NCI-H82 (cell line): Measurements from ENCODE around the gene PCDHA3.
"Not testable (repeated sequence)": the region's sequence is repeated elsewhere in the genome, so short reads cannot be mapped to it uniquely, and the experiment has no call there.

ENCODE experiments used
- DNase-seq: peaks from one replicate; lab custom pipeline; 2025; lab: John Stamatoyannopoulos, UW

PCDHA3 gene

DNA sequence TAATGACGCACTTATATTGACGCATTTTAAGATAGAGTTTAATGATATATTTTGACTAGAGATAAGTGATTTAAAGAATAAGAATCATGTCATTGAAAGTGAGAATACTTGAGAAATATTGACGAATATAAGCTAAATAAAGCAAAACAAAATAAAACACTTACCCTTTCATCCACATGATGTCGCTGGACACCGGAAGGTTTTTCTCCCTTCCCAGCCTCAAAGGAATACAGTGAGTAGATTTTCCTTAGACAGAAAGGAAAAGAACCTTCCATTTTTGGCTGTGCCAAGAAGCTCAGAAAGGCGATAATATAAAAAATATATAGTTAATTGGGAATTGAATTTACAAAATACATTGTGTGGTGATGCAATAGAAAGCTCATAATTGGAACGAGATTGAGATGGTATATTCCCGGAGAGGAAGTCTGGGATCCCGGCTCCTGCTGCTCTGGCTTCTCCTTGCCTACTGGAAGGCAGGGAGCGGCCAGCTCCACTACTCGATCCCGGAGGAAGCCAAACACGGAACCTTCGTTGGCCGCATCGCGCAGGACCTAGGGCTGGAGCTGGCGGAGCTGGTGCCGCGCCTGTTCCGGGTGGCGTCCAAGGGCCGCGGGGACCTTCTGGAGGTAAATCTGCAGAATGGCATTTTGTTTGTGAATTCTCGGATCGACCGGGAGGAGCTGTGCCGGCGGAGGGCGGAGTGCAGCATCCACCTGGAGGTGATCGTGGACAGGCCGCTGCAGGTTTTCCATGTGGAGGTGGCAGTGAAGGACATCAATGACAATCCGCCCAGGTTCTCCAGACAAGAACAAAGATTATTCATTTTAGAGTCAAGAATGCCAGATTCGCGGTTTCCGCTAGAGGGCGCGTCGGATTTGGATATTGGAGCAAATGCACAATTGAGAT is 20.8 kb downstream of the PCDHA3 start, which contains the start of gene PCDHA5:
TSS of gene PCDHA5 (plus strand) at position 239 of the 906 bp plus-strand sequence.
- no peak for DNase-seq

GRCh38 chr5:140822281-140822629 is 21.4 kb downstream of the PCDHA3 start:
- DNase-seq, result no peak

GRCh38 chr5:140822969-140823368 is 22.1 kb downstream of the PCDHA3 start:
- not testable (repeated sequence) for DNase-seq

GRCh38 chr5:140823475-140823874 is 22.6 kb downstream of the PCDHA3 start:
- DNase-seq, result no peak

DNA sequence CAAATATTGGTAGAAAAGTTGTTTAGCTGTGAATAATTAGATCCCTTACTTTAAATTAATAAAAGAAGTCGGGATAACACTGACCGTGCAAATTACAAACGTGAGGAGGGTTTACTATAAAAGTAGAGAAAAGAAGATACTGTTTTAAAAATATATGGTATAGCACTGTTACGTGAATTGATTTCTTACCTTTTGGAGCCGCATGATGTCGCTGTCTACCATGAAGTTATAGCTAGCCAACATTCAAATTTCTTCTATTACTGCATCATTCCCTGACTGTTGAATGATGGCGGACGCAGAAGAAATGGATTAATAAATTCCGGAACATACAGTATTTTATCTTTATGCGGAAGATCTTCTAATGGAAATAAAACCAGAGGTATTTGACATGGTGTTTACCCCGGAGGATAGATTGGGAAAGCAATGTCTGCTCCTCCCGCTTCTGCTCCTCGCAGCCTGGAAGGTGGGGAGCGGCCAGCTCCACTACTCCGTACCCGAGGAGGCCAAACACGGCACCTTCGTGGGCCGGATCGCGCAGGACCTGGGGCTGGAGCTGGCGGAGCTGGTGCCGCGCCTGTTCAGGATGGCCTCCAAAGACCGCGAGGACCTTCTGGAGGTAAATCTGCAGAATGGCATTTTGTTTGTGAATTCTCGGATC is 27.0 kb downstream of the PCDHA3 start, which contains the start of gene PCDHA6:
TSS of gene PCDHA6 (plus strand) at position 257 of the 658 bp plus-strand sequence. CDS start at position 389, 132 bp downstream.
- no peak for DNase-seq

DNA sequence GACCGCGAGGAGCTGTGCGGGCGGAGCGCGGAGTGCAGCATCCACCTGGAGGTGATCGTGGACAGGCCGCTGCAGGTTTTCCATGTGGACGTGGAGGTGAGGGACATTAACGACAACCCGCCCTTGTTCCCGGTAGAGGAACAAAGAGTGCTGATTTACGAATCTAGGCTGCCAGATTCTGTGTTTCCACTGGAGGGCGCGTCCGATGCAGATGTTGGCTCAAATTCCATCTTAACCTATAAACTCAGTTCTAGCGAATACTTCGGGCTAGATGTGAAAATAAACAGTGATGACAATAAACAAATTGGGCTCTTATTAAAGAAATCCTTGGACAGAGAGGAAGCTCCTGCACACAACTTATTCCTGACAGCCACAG is 27.5 kb downstream of the PCDHA3 start:
- DNase-seq, result no peak

DNA sequence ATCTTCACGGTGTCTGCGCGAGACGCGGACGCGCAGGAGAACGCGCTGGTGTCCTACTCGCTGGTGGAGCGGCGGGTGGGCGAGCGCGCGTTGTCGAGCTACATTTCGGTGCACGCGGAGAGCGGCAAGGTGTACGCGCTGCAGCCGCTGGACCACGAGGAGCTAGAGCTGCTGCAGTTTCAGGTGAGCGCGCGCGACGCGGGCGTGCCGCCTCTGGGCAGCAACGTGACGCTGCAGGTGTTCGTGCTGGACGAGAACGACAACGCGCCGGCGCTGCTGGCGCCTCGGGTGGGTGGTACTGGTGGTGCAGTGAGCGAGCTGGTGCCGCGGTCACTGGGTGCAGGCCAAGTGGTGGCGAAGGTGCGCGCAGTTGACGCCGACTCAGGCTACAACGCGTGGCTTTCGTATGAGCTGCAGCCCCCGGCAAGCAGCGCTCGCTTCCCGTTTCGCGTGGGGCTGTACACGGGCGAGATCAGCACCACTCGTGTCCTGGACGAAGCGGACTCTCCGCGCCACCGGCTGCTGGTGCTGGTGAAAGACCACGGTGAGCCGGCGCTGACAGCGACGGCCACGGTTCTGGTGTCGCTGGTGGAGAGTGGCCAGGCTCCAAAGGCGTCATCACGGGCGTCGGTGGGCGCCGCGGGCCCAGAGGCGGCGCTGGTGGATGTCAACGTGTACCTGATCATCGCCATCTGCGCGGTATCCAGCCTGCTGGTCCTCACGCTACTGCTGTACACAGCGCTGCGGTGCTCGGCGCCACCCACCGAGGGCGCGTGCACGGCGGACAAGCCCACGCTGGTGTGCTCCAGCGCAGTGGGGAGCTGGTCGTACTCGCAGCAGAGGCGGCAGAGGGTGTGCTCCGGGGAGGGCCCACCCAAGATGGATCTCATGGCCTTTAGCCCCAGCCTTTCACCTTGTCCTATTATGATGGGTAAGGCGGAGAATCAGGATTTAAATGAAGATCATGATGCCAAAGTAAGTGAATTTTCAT is 28.9 kb downstream of the PCDHA3 start:
- not testable (repeated sequence) for DNase-seq

DNA sequence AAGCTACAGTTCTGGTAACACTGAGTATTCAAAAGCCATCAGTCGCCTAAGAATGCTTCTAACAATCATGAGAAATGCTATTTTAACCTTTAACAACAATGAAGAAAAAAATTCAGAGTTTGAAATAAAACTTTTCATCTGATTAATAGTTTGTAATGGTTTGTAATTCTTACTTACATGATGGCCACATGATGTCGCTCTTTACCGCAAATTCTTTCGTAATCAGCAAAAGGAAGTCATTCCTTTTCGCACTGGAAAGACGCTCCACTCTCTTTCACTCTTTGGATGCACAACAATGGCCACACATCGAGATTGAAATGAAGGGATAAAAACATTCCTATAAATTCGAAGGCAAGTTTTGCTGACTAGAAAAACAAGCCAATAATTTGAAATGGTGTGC is 33.1 kb downstream of the PCDHA3 start, which contains the start of gene PCDHA7:
TSS of gene PCDHA7 (plus strand) at position 277 of the 400 bp plus-strand sequence. CDS start at position 392, 115 bp downstream.
- DNase-seq, result peak; percentile 1

- not testable (repeated sequence) for DNase-seq
Measured at GRCh38 chr5:140834439-140835008, 33.7 kb downstream of the PCDHA3 start.

DNA sequence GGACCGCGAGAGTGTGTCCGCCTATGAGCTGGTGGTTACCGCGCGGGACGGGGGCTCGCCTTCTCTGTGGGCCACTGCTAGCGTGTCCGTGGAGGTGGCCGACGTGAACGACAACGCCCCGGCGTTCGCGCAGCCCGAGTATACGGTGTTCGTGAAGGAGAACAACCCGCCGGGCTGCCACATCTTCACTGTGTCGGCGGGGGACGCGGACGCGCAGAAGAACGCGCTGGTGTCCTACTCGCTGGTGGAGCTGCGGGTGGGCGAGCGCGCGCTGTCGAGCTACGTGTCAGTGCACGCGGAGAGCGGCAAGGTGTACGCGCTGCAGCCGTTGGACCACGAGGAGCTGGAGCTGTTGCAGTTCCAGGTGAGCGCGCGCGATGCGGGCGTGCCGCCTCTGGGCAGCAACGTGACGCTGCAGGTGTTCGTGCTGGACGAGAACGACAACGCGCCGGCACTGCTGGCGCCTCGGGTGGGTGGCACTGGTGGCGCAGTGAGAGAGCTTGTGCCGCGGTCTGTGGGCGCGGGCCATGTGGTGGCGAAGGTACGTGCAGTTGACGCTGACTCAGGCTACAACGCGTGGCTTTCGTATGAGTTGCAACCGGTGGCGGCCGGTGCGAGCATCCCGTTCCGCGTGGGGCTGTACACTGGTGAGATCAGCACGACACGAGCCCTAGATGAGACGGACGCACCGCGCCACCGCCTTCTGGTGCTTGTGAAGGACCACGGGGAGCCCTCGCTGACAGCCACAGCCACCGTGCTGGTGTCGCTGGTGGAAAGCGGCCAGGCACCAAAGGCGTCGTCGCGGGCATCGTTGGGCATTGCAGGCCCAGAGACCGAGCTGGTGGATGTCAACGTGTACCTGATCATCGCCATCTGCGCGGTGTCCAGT is 35.0 kb downstream of the PCDHA3 start:
- DNase-seq, result no peak

DNA sequence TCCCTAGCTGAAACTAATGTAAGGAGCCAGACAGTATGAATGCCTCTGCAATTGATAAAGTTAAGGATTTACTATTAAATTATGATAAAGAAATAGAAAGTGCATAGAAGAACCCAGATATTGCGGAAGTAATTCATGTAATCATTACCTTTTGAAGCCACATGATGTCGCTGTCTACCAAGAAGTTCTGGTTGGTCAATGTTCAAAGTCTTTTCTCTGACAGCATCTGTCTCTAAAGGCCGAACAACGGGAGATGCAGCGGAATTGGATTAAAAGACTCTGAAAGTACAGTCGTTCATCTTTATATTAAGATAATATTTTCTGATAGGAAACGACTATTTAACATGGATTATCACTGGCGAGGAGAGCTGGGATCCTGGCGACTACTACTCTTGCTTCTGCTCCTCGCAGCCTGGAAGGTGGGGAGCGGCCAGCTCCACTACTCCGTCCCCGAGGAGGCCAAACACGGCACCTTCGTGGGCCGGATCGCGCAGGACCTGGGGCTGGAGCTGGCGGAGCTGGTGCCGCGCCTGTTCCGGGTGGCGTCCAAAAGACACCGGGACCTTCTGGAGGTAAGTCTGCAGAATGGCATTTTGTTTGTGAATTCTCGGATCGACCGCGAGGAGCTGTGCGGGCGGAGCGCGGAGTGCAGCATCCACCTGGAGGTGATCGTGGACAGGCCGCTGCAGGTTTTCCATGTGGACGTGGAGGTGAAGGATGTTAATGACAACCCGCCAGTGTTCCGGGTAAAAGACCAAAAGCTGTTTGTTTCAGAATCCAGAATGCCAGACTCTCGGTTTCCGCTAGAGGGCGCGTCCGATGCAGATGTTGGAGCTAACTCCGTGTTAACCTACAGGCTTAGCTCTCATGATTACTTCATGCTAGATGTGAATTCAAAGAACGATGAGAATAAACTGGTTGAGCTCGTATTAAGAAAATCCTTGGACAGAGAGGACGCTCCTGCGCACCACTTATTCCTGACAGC is 40.4 kb downstream of the PCDHA3 start, which contains the start of gene PCDHA8:
TSS of gene PCDHA8 (plus strand) at position 210 of the 985 bp plus-strand sequence. CDS start at position 345, 135 bp downstream.
- peak; percentile 58 for DNase-seq

GRCh38 chr5:140842798-140843733 is 42.2 kb downstream of the PCDHA3 start:
- DNase-seq, result no peak

GRCh38 chr5:140848139-140849102 is 47.6 kb downstream of the PCDHA3 start, which contains the start of gene PCDHA9:
Gene PCDHA9, plus strand, starts transcription at chr5:140848382. Its CDS starts 114 bp downstream, at chr5:140848496.
- DNase-seq, result peak; percentile 1

DNA sequence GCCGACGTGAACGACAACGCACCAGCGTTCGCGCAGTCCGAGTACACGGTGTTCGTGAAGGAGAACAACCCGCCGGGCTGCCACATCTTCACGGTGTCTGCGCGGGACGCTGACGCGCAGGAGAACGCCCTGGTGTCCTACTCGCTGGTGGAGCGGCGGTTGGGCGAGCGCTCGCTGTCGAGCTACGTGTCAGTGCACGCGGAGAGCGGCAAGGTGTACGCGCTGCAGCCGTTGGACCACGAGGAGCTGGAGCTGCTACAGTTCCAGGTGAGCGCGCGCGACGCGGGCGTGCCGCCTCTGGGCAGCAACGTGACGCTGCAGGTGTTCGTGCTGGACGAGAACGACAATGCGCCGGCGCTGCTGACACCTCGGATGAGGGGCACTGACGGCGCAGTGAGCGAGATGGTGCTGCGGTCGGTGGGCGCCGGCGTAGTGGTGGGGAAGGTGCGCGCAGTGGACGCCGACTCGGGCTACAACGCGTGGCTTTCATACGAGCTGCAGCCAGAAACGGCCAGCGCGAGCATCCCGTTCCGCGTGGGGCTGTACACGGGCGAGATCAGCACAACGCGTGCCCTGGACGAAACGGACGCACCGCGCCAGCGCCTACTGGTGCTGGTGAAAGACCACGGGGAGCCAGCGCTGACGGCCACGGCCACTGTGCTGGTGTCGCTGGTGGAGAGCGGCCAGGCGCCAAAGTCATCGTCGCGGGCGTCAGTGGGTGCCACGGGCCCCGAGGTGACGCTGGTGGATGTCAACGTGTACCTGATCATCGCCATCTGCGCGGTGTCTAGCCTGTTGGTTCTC is 49.2 kb downstream of the PCDHA3 start:
- not testable (repeated sequence) for DNase-seq
